H9 (cell line): ENCODE results near the gene CHST2. TPM values are rescaled to one million over a fixed set of nuclear protein-coding genes. Genes with fewer than 3 reads are reported as not detected.

Experiments
- DNase-seq: peaks from one replicate; pipeline ENCODE4 v3.0.0-alpha.2; 2017
- H2AFZ ChIP-seq: one replicate; pipeline ENCODE4 v1.6.1; 2013; ENCODE audit warnings: mild to moderate bottlenecking, low read length, control low read depth, moderate library complexity
- H2AK5ac ChIP-seq: 2 replicates; pipeline ENCODE4 v1.6.1; 2013; ENCODE audit warnings: low read length, control low read depth, mixed read lengths; ENCODE audit not compliant: insufficient read length
- H2BK120ac ChIP-seq: one replicate; pipeline ENCODE4 v1.6.1; 2013; ENCODE audit warnings: low read depth, mild to moderate bottlenecking, low read length, control low read depth, inconsistent platforms; ENCODE audit not compliant: poor library complexity, severe bottlenecking
- H2BK12ac ChIP-seq: 2 replicates; pipeline ENCODE4 v1.6.1; 2013; ENCODE audit warnings: low read length, control low read depth, mixed read lengths, low read depth; ENCODE audit not compliant: insufficient read length
- H2BK15ac ChIP-seq: 2 replicates; pipeline ENCODE4 v1.6.1; 2013; ENCODE audit warnings: low read depth, low read length, control low read depth
- H2BK20ac ChIP-seq: one replicate; pipeline ENCODE4 v1.6.1; 2013; ENCODE audit warnings: low read depth, mild to moderate bottlenecking, low read length, control low read depth, inconsistent platforms; ENCODE audit not compliant: poor library complexity, severe bottlenecking
- H2BK5ac ChIP-seq: 2 replicates; pipeline ENCODE4 v1.6.1; 2013; ENCODE audit warnings: low read length, control low read depth, mixed read lengths; ENCODE audit not compliant: insufficient read length
- H3K14ac ChIP-seq: 2 replicates; pipeline ENCODE4 v1.6.1; 2013; ENCODE audit warnings: low read length, control low read depth; ENCODE audit not compliant: insufficient read depth
- H3K18ac ChIP-seq: 2 replicates; pipeline ENCODE4 v1.6.1; 2013; ENCODE audit warnings: low read depth, mild to moderate bottlenecking, mixed read lengths, low read length, control low read depth; ENCODE audit not compliant: insufficient read length
- H3K23ac ChIP-seq: 2 replicates; pipeline ENCODE4 v1.6.1; 2013; ENCODE audit warnings: low read length, control low read depth, mixed read lengths, low read depth; ENCODE audit not compliant: insufficient read length
- H3K23me2 ChIP-seq: 2 replicates; pipeline ENCODE4 v1.6.1; 2013; ENCODE audit warnings: low read depth, mild to moderate bottlenecking, mixed read lengths, low read length, control low read depth; ENCODE audit not compliant: insufficient read length, poor library complexity, severe bottlenecking
- H3K27ac ChIP-seq: 2 replicates; pipeline ENCODE4 v1.5.1; 2013; ENCODE audit warnings: low read length, control low read depth, mixed read lengths, low read depth; ENCODE audit not compliant: insufficient read length
- H3K27me3 ChIP-seq: 2 replicates; pipeline ENCODE4 v1.6.1; 2013; ENCODE audit warnings: low read length, control low read depth, inconsistent platforms; ENCODE audit not compliant: insufficient read depth
- H3K4ac ChIP-seq: 2 replicates; pipeline ENCODE4 v1.6.1; 2013; ENCODE audit warnings: low read depth, mild to moderate bottlenecking, control low read depth, inconsistent platforms, low read length, moderate library complexity
- H3K4me1 ChIP-seq: 2 replicates; pipeline ENCODE4 v1.6.1; 2013; ENCODE audit warnings: low read length, control low read depth, inconsistent platforms; ENCODE audit not compliant: insufficient read depth
- H3K4me2 ChIP-seq: 2 replicates; pipeline ENCODE4 v1.6.1; 2013; ENCODE audit warnings: low read length, control low read depth, mixed read lengths; ENCODE audit not compliant: insufficient read length, insufficient read depth
- H3K56ac ChIP-seq: 2 replicates; pipeline ENCODE4 v1.6.1; 2013; ENCODE audit warnings: low read depth, mild to moderate bottlenecking, mixed read lengths, low read length, control low read depth; ENCODE audit not compliant: insufficient read length
- H3K79me1 ChIP-seq: 2 replicates; pipeline ENCODE4 v1.6.1; 2013; ENCODE audit warnings: low read depth, mild to moderate bottlenecking, moderate library complexity, low read length, control low read depth, inconsistent platforms; ENCODE audit not compliant: insufficient read depth, poor library complexity, severe bottlenecking
- H3K79me2 ChIP-seq: 2 replicates; pipeline ENCODE4 v1.6.1; 2013; ENCODE audit warnings: low read length, control low read depth, inconsistent platforms; ENCODE audit not compliant: insufficient read depth
- H3K9ac ChIP-seq: 2 replicates; pipeline ENCODE4 v1.6.1; 2013; ENCODE audit warnings: low read length, control low read depth, mixed read lengths; ENCODE audit not compliant: insufficient read length; ENCODE audit errors: extremely low read depth
- H3K9me3 ChIP-seq: one replicate; pipeline ENCODE4 v1.6.1; 2013; ENCODE audit warnings: low read depth, low read length, inconsistent platforms; ENCODE audit not compliant: control insufficient read depth
- H3T11ph ChIP-seq: one replicate; pipeline ENCODE4 v1.6.1; 2013; ENCODE audit warnings: mild to moderate bottlenecking, low read length, control low read depth, inconsistent platforms
- H4K20me1 ChIP-seq: one replicate; pipeline ENCODE4 v1.6.1; 2013; ENCODE audit not compliant: control insufficient read depth, insufficient read length, insufficient read depth
- H4K5ac ChIP-seq: 2 replicates; pipeline ENCODE4 v1.6.1; 2013; ENCODE audit warnings: low read depth, mild to moderate bottlenecking, mixed read lengths, low read length, control low read depth; ENCODE audit not compliant: insufficient read length
- H4K8ac ChIP-seq: replicated peaks from 2 replicates; pipeline ENCODE4 v1.6.1; 2013; ENCODE audit warnings: low read length, control low read depth, mixed read lengths, low read depth; ENCODE audit not compliant: insufficient read length
- H4K91ac ChIP-seq: 2 replicates; pipeline ENCODE4 v1.6.1; 2013; ENCODE audit warnings: low read depth, mild to moderate bottlenecking, moderate library complexity, mixed read lengths, low read length, control low read depth; ENCODE audit not compliant: insufficient read length
- H3K27ac Mint-ChIP-seq, 3 experiments: 2 replicates in 2 of 3; 3 replicates in 1 of 3; pipeline ENCODE4 v1.8.0; 2020 to 2021; ENCODE audit warnings: mixed read lengths in 3 of 3, mild to moderate bottlenecking in 1 of 3, moderate library complexity in 1 of 3
- H3K27me3 Mint-ChIP-seq: 2 replicates; pipeline ENCODE4 v1.8.0; 2021; ENCODE audit warnings: low read depth, mild to moderate bottlenecking, moderate library complexity, mixed read lengths
- H3K36me3 Mint-ChIP-seq, 3 experiments: 2 replicates in 2 of 3; 3 replicates in 1 of 3; pipeline ENCODE4 v1.8.0; 2020 to 2021; ENCODE audit warnings: low read depth in 3 of 3, mixed read lengths in 3 of 3; ENCODE audit not compliant: insufficient read depth in 1 of 3
- H3K4me1 Mint-ChIP-seq, 2 experiments: 2 replicates each; pipeline ENCODE4 v1.8.0; 2020; ENCODE audit warnings: mixed read lengths in 2 of 2
- H3K4me3 Mint-ChIP-seq, 2 experiments: 2 replicates in 1 of 2; 3 replicates in 1 of 2; pipeline ENCODE4 v1.8.0; 2020 to 2021; ENCODE audit warnings: mild to moderate bottlenecking in 2 of 2, mixed read lengths in 2 of 2, moderate library complexity in 1 of 2
- H3K9me3 Mint-ChIP-seq, 2 experiments: 2 replicates in 1 of 2; 3 replicates in 1 of 2; pipeline ENCODE4 v1.8.0; 2020; ENCODE audit warnings: mild to moderate bottlenecking in 2 of 2, mixed read lengths in 2 of 2, moderate library complexity in 1 of 2
- CTCF ChIP-seq: fragments of 200-600 bp; sonication (generic); conservative IDR thresholded peaks from 3 replicates; pipeline ENCODE4 v1.8.0; 2021; ENCODE audit warnings: antibody characterized with exemption, mild to moderate bottlenecking
- WGBS: extraction: QIAGEN DNeasy Blood & Tissue Kit; methylation state at CpG from one replicate; pipeline ENCODE4 v1.1.7; 2013; ENCODE audit warnings: missing lambda C conversion rate, low lambda C conversion rate, mixed read lengths; ENCODE audit not compliant: insufficient read length; ENCODE audit errors: extremely low coverage; 5-methylcytosine and 5-hydroxymethylcytosine counted together
- total RNA-seq: library from RNA; stranded (reverse); gene quantifications from 2 replicates; pipeline ENCODE4 v1.2.1, GENCODE V29; 2021

The CHST2 gene
- total RNA-seq, 1 experiment from 2014 or later: 5.8 TPM

DNA sequence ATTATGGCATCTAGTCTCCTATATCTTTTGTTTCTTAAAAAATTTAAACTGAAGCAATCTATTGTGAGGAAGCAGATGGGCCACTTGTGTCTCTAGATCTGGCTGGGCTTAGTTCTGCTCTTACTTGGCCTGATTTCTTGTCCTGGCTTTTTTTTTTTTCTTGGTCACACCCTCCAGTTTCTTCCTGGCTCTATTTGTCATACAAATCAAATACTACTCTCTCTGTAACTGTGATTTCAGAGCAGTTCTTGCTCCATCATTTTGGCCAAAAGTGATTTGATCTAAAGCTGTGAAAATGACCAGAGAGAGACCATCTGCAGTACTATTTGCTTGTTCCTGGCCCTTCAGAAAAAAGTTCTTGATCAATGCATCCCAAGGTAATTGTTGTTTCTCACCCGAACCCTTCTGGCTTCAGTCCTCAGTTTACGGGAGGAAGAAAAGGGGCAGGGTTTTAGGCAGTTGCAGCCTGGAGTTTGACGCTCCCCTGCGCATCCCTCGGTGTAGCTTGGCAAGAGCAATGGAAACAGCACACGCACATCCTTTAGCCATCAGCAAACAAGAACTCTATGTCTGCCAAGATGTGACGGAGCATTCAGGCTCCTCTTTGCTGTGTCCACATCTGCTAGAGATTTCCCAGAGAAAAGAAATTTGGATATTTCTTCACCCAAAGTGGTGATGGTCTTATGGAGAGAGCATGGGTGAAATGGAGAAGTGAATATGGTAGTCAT is 31.6 kb downstream of the CHST2 start:
- Histone ChIP-seq H3K23me2 (no peaks in the 10 kb centered on the region), H3K56ac (no peak overlapping the region), H2BK15ac (no peak overlapping the region), H3K23ac (no peak overlapping the region), H3K4ac (no peak overlapping the region), H2BK20ac (no peak overlapping the region), H3K27ac (no peak overlapping the region), H2BK12ac (no peak overlapping the region), H3K27me3 (no peaks in the 10 kb centered on the region), H3K79me2 (no peaks in the 10 kb centered on the region), H4K91ac (no peak overlapping the region), H3K4me1 (no peaks in the 10 kb centered on the region), H3K79me1 (no peaks in the 10 kb centered on the region), H2BK120ac (no peak overlapping the region), H3K18ac (no peak overlapping the region), H4K5ac (no peak overlapping the region), H3K4me2 (no peak overlapping the region), H3K9me3 (no peaks in the 10 kb centered on the region), H3K14ac (no peak overlapping the region), H3T11ph (no peak overlapping the region), H2AK5ac (no peak overlapping the region), H4K20me1 (no peaks in the 10 kb centered on the region), H4K8ac (no peak overlapping the region), H2BK5ac (no peak overlapping the region), H3K9ac (no peak overlapping the region), H2AFZ (no peak overlapping the region)
- no peaks in the 10 kb centered on the region for H3K9me3 Mint-ChIP-seq
- H3K4me3 Mint-ChIP-seq: no peak overlapping the region
- WGBS: no CpG with 5 or more reads among the region's 7 CpGs
- H3K27ac Mint-ChIP-seq: no peak overlapping the region
- H3K4me1 Mint-ChIP-seq: no peaks in the 10 kb centered on the region
- TF ChIP-seq CTCF: no peak
- peaks cover 2% of the 10 kb centered on the region; the same call in 1 of the 2 replicates for H3K27me3 Mint-ChIP-seq
- no peaks in the 10 kb centered on the region for H3K36me3 Mint-ChIP-seq
- no peak for DNase-seq
